GM11168 (cell line): ENCODE results near the gene TNRC18.
"Not testable (repeated sequence)": the region's sequence is repeated elsewhere in the genome, so short reads cannot be mapped to it uniquely, and the experiment has no call there.

Experiments
- in situ Hi-C: fragments of 300-500 bp; cut with MboI; formaldehyde crosslinking; loops from one replicate; pipeline ENCODE4 v1.12.0; 2022; ENCODE audit warnings: low sequenced_read_pairs; ENCODE audit not compliant: unreplicated experiment

The TNRC18 gene

GRCh38 chr7:5323800-5324781, 99.5 kb downstream of the TNRC18 start:
- in situ Hi-C loops = not testable (repeated sequence)

GRCh38 chr7:5322621-5323410, 100.8 kb downstream of the TNRC18 start:
- in situ Hi-C loops = no loop called here

DNA sequence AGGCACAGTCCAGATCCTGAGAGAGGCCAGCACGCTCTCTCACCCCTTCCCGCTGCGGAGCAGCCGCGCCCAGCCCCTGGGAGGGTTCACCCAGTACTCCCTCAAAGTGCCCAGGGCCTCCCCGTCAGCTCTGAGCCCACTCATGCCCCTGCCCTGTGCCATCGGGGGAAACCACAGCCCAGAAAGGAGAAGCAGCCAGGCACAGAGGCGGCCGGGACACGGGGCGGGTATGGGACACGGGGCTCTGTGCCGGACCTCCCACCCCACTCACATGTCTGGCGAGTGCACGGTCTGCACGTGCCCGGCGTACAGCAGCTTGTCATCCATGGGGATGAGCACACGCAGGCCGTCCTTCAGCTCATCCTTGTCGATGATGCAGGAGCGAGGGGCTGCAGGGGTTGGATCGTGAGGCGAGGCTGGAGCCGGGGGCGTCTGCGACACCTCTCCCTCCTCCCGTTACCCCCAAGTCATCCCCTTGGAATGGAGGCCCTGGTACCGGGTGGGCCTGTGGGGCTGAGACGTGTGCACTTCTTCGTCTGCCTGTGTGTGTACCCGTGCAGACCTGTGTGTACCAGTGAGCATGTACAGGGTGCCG, 102.7 kb downstream of the TNRC18 start:
- in situ Hi-C loops = no loop called here

DNA sequence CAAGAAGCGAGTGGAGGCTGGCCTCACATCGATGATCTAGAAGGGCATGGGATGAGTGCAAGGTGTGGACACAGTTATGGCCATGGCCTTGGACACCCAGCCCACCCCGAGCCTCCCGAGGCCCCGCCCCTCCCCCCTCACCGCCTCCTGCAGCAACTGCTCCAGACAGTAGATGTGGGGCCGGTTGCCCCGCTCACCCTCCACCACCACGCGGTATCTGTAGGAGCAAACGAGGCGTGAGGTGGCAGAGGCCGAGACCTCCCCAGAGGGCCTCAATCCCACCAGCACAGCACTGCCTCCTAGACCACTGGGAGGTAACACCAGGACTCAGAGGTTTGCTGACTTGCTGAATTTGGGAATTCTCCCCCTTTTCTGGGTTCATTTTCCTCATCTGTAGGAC, 103.2 kb downstream of the TNRC18 start:
- in situ Hi-C loops = no loop called here

DNA sequence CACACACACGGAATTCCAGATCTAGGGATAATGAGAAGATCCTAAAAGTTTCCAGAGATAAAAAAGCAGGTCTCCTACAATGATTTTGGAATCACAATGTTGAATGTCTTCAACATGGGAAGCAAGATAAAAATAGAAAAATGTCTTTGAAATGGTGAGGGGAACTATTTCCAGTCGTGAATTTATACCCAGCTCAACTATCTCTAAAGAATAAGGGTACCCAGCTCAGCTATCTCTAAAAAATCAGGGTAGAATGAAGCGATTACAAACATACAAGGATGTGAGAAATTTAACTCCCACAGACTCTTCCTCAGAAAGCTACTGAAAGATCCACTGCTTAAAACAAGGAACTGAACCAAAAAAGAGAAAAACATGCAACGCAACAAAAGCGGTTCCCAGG, 105.0 kb downstream of the TNRC18 start:
- in situ Hi-C loops = not testable (repeated sequence)

- in situ Hi-C loops = no loop called here
These were observed 107.9 kb downstream of the TNRC18 start for GRCh38 chr7:5315761-5316160.

DNA sequence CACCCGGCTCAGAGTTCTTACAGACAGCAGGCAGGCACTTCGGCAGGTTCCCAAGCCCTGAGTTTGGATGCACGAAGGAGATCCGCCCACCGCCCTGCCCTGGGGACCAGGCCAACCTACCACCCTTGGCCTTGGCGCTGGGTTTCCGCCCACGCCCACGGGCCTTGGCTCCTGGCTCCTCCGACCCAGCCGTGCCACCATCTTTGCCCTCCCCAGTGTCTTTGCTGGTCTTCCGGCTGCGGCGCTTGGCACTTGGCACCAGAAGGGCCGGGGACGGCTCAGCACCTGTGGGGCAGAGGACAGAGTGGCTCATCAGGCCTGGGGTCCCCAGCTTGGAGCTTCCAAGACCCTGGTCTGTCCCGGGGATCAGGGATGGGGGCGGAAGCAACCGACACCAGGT, 108.8 kb downstream of the TNRC18 start:
- in situ Hi-C loops = no loop called here

DNA sequence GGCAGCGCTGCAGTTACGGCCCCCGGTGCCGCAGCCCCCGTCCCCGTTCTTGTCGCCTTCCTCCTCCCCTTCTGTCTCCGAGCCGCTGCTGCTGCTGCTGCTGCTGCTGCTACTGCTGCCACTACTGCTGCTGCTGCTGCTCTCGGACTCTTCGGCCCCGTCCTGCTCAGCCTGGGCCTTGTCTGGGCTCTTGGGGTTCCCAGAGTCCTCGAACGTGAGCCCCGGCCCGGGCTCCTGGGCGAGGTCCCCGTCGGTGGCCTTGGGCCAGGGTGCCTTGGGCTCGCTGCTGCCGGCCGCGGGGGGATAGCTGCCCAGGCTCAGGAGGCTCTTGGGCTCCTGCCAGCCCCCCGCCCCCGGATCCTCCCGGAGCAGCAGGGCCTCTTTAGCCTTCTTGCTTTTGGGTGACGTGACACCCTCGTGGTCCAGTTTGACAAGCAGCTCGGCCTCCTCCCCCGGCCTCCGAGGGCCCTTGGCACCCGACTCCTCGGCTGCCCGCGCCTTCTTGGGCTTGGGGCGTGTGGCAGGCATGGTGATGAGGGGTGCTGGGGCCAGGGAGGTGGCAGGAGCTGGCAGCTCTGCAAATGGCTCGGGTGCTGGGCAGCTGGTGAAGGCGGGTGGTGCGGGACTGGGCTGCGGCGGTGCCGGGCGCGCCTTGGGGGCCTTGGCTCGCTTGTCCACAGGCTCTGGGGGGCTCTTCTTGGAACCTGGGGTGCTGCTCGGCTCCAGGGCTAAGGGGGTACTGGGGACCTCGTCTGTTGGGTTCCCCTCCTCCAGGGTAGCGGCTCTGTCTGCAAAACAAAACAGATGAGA, 110.4 kb downstream of the TNRC18 start:
- in situ Hi-C loops = not testable (repeated sequence)

DNA sequence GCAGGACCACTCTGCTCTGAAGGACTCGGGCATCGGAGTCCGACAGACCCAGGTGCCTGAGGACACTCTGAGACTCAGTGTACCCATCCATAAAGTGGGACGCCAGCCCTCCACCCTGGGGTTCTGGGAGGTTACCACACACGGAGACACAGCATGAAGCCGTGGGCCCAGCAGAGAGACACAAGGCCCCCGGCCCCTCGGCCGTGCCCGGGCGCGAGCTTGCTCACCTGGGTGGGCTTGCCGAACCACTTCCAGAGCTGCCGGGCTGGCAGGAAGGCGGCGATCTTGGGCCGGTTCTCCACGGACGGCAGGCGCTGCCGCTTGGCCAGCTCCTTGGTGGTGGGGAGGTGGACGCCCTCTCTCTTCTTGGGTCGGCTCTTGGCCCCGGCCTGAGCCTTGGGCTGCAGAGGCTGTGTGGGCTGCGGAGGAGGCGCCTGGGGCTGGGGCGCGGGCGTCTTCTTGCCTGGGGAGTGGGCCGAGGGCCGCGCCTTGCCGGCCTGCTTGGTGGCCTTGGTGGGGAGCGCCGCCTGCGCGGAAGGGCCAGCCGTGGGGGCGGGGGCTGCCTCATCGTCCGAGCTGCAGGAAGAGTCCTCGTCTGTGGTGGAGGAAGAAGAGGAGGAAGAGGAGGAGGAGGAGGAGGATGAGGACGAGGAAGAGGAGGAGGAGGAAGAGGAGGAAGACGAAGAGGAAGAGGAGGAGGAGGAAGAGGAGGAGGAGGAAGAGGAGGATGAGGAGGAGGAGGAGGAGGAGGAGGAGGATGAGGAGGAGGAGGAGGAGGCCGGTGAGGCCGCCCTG, 111.2 kb downstream of the TNRC18 start:
- in situ Hi-C loops = not testable (repeated sequence)

- in situ Hi-C loops = no loop called here
These were observed 112.7 kb downstream of the TNRC18 start for GRCh38 chr7:5310822-5311405.

DNA sequence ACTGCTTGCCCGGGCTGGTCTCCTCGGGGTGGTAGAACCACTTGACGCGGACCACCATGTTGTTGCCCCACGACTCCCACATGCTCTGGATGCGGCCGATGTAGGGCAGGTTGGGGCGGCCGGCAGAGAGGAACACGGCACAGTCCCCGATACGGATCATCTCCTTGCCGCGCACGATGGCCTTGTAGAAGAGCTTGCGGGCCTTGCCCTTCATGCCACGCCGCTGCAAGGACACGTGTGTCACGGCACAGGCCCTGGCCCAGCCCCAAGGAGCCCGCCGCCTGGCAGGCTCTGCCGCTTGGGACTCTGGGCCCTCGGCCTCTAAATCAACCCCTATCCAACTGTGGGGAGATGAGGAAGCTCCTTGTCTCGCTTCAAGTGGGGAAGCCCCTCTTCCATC, 114.5 kb downstream of the TNRC18 start:
- in situ Hi-C loops = no loop called here

GRCh38 chr7:5307221-5308142, 116.2 kb downstream of the TNRC18 start:
- in situ Hi-C loops = not testable (repeated sequence)

- in situ Hi-C loops = not testable (repeated sequence)
These were observed 118.6 kb downstream of the TNRC18 start for GRCh38 chr7:5305050-5305449.

DNA sequence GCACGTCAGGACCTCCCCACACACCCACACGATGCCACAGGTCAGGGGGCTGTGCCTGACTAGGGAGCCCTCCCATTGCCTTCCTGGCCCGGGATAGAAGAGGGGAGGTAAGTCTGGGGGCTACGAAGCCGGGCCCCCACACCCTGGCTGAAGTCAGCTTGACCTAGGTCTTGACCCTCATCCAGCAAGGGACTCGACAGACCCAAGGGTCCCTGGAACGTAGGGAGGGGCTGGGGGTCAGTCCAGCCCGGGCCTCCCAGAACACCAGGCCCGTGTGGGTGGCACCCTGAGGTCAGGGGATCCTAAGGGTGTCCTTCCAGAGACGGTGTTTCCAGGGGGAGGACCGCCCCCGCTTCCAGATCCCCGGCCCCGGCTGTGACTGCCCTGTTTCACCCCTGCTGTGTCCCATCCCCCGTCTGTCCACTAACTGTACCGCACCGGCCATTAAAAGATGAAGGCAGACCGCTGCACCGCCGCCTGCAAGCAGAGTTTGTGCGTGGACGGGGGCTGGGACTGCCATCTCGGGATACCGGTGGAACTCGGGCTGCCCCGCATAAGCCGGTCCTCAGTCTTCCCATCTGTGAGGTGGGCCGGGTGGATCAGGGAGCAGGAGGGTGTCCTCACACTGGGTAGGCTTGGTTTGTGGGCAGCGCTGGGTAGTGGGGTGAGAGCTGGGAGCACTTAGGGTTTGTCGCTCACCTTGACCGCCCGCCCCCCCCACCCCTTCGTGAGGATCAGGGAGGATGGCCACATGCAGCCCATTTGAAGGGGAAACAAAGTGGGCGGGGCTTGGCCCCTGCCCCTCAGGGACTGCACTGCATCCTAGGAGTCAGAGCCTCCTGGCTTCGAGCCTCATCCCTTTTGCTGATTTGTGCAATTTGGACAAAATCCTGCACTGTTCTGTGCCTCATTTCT, 119.8 kb downstream of the TNRC18 start:
- in situ Hi-C loops = no loop called here

DNA sequence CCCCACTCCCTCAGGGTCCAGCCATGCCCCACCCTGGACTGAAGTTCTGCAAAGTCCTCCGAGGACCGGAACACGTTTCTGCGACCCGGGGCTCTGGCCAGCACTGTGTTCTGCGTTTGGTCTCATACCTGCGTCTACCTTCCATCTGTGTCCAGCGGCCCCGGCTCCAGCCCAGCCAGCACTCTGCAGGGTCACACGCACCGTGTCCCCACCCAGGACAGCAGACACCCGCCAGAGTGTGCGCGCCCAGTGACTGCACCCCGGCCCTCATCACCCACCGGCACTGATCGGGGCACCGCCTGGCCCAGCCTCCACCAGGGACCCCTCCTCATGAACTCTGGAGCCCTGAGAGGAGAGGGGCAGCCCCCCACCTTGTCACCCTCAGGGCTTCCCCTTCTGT, 120.6 kb downstream of the TNRC18 start:
- in situ Hi-C loops = no loop called here

DNA sequence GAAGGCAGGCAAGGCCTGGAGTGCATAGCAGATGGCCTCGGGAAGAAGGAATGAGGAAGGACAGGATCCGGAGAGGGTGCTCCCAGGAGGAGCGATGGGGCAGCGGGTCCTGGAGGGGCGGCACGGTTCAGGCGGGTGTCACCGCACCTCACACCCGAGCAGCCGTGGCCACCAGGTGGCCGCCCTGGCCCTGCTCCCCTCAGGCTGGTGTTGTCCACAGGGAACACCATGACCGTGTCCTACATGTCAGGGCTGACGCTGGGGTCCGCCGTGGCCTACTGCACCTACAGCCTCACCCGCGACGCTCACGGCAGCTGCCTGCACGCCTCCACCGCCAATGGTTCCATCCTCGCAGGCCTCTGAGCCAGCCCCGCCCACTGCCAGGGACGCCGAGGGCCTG, 121.1 kb downstream of the TNRC18 start:
- in situ Hi-C loops = no loop called here

- in situ Hi-C loops = no loop called here
These were observed 123.3 kb downstream of the TNRC18 start for GRCh38 chr7:5300366-5300765.
